Esophagus mucosa (tissue), 1 donor: ENCODE measurements around the gene POLG. TPM values are rescaled to one million over a fixed set of nuclear protein-coding genes. Genes with fewer than 3 reads are reported as not detected.

Experiments used
- ATAC-seq: fragments of 200-7000 bp; cut with Tn5 transposase; one replicate; pipeline ENCODE4 v1.9.1; 2020
- total RNA-seq: library from RNA; stranded (reverse); gene quantifications from one replicate; pipeline ENCODE4 v1.2.4, GENCODE V29; 2023
- donor health status: DM: yes; HTN: yes; CAD: no.

The POLG gene
- 34.6 TPM for total RNA-seq

GRCh38 chr15:89334510-89335297, at the start of gene POLG:
Gene POLG, minus strand, starts transcription at chr15:89334824. Its CDS starts 1,070 bp downstream, at chr15:89333754.
- peak; percentile 98 for ATAC-seq

GRCh38 chr15:89384176-89384604, 49.6 kb upstream of the POLG start:
- ATAC-seq, result no peak

GRCh38 chr15:89383365-89384175, 48.9 kb upstream of the POLG start:
- ATAC-seq, result no peak

GRCh38 chr15:89381888-89382686, 47.5 kb upstream of the POLG start:
- no peak for ATAC-seq

- ATAC-seq, result no peak
Observed at GRCh38 chr15:89381331-89381730, 46.7 kb upstream of the POLG start.

DNA sequence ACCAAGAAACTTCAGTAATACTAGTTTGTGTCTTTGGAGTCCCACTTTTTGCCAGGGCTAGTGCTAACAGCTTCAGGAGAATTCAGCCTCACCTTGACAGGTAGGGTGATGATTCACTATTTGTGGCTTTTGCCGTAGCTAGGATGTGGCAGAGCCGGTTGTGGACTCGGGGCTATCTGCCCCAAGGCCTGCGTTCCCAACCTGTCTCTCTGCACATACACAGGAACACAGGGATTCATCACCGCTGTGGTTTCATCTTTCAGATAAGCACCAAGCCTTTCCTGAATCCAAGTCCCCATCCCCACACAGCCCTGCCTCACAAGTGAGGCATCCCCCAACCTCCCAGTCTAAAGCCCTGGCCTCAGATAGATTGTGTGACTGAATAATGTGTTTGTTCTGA, 45.2 kb upstream of the POLG start:
- ATAC-seq, result peak; percentile 87

GRCh38 chr15:89379251-89379695, 44.6 kb upstream of the POLG start:
- peak; percentile 20 for ATAC-seq

GRCh38 chr15:89378296-89379151, 43.9 kb upstream of the POLG start:
- peak; percentile 87 for ATAC-seq

DNA sequence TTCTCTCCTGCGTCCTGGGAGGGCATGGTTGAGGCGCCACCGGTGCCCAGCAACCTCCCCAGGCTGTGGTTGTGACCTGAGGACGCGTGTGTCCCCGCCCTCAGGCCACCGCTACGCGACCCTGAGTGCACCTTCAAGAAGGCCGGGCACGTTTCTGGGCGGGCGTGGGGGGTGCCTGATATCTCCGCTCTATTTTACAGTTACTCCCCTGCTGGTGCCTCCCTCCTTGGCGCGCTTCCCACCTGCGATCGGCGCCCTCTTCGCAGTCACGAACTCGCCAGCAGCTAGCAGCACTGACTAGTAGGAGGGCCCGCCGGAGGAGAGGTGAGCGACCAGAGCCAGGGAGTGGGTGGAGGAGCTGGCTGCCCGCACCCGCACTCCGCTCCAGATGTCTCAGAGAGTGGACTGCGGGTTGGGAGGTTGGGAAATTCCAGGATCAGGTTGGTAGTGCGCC, 43.2 kb upstream of the POLG start:
- peak; percentile 19 for ATAC-seq

- ATAC-seq, result no peak
Observed at GRCh38 chr15:89377024-89377841, 42.6 kb upstream of the POLG start.

- no peak for ATAC-seq
Observed at GRCh38 chr15:89376388-89376787, 41.8 kb upstream of the POLG start.

DNA sequence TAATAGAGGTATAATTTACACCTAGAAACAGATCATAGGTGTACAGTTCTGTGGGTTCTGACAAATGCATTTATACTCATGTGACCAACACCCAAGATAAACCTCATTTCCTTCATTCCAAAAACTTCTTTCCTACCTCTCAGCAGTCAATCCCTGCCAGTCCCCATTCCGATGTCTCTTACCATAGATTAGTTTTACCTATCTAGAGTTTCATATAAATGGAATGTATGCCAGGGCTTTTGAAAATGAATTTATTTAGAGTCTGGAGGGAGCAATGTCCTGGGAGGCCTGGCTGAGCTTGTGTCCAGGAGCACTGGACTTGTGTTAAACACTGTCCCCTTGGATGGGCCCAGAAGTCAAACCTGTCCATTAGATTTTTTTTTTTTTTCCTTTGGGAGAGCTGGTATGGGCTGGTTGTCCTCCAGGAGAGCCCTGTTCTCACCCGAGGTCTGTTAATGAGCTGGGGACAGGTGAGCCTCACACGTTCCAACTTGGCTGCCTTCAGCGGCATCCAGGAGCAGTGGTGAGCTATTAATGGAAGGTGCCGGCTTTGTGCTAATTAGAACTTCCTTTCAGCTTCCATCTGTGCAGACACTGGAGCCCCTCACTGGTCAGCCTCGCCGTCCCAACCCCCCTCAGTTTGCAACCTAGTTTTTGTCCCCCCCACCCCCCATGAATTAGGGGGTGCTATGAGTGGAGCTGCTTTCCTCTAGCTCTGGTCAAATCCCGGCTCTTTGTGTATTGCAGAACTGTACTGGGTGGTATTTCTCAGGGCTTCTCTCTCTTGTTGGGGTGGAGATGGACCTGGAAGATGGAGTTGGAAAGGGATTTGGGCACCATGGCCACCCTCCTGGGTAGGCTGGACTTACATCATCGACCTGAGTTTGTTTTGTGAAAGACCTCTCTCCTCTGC, 40.7 kb upstream of the POLG start:
- ATAC-seq, result no peak

DNA sequence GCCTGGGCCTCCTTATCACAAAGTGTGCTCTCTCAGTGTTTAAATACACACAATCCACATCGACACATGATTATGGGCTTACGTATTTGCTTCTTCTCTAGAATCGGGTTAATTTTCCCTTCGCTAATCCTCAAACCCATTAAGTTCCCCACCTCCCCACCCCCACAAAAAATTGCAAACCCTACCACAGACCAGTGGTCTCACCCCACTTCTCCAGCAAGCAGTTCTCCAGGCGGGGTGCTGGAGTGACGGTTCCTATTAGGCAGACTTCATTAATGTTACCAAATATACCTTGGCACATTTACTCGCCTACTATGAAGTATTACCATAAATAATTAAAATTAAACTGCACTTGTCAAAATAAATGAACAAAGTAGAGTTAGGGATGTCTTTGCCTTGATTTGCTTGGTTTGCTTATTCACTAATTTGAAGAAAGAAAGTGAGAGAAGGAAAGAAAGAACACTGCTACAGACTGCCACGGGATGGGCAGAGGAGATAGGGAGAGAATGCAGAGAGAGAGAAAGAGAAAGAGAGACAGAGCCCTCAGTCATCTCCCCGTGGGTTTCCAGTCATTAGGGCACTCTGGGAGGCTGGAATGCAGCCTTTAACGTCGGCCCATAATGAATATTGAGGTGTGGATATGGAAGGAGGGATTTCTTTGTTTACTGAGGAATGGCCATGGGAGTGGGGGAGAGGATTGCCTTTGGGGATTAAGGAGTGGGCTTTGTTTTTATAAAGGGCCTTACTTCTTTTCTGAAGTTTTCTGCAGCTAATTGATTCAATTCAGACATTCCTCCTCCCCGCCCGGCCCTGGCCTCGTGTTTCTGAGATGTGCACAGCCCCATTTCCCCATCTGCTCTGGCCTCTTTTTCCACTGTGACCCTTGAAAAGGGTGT, 39.7 kb upstream of the POLG start:
- ATAC-seq, result no peak

DNA sequence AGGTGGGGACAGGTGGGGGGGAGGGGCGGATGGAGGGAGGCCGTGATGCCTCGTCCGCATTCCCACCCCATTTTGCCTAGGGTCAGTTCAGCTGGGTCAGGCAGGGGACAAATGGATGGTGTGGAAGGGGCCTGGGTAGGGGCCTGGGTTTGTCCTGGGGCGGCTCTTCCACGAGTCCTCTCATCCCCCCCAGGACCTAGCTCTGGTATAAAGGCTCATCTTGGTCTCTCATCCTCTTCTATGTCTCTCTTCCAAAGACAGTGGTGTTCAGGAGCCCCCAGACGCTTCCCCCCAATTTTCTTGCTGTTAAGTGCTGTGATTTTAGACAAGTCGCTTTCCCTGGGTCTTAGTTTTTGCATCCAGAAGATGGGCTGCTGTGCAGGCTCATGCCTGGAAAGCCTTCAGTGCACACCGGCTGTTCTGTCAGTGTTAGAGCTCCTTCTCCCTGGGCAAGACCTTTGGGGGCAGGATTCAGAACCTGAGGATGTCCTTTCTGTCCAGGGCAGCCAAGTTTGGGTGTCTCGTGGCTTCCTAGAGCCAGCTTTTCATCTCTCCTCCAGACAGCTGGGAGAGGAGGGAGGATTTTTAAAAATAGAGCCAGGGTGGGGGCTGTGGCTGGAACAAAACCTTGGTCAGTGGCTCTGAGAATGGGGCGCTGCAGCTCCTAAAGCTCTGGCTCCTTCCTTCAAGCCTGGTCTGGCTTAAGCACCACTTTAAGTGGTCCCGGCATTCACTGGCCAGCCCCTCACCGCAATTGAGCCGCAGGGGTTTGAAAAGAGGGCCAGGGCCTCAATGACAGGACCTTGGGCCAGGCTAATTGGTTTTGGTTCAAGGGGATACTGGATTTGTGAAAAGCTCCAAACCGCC, 37.7 kb upstream of the POLG start:
- ATAC-seq, result no peak

GRCh38 chr15:89371228-89372044, 36.8 kb upstream of the POLG start:
- peak; percentile 63 for ATAC-seq

DNA sequence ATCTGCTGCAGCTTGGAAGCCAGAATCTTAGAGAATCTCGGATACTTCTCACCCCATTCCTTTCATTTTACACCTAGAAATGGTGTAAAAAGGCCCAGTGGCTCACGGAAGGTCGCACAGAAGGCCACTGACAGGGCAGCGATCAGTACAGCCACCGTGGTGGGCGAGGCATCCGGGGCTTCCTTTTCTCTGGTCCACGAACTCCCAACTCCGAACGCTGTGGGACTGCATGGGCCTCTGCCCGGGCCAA, 36.3 kb upstream of the POLG start:
- no peak for ATAC-seq
